ENCODE measurements around the gene CEPT1.

The CEPT1 gene

DNA sequence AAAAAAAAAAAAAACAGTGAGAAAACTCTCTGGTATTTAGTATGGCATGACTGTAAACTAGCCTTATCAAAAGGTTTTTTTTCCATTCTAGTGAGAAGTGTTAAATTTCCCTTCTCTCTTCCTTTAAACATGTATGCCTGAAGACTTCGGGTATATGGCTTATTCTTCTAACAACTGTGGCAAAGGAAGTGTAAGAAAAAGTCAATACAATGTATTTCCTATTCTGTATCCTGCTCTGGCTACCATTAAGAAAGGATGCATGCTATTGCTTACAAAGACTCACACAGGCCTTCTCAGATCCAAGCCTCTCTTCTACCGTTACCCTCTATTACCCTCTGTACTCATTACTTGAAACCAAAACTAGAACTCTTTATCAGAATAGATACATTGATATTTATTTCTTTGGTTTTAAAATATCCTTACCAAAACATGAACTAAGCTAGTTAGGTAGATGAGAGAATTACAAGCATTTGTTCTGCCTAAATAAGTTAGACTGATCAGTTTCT, 8.4 kb downstream of the CEPT1 start:
- no peak overlapping the region for H3K9ac ChIP-seq (ENCODE audit: low read length)
- H3K9me3 ChIP-seq (ENCODE audit: control insufficient read depth, insufficient read depth, low read depth, low read length), result no peaks in the 10 kb centered on the region
- peaks cover 62% of the 10 kb centered on the region for H3K36me3 ChIP-seq (ENCODE audit: control insufficient read depth, insufficient read depth, low read length)
- no peaks in the 10 kb centered on the region for H3K27me3 ChIP-seq (ENCODE audit: control insufficient read depth, insufficient read depth, low read length)
- H3K27ac ChIP-seq (ENCODE audit: low read depth, low read length), result no peak overlapping the region
- H3K4me3 ChIP-seq (ENCODE audit: low read depth, low read length), result no peak overlapping the region
- H3K4me1 ChIP-seq (ENCODE audit: control insufficient read depth, insufficient read depth, low read length), result no peaks in the 10 kb centered on the region; the same call in 1 of the 2 replicates

DNA sequence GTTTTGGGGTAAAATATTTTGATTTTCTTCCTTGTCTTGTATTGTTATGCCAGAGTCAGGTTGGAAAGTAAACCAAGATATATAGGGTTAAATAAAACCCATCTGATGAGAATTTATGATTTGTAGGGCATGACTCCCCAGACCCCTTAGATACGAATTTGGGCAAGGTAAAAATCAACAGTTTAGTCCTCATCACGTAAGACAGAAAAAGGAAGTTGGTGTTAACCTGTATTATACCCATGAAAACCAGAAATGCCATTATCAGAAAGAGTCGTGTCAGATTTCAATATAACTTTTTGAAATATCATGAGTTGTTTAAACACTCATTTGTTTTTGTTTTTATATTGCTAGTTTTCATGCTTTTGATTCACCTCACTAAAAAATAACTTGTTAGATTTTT, 11.8 kb downstream of the CEPT1 start:
- Histone ChIP-seq H3K27me3 (ENCODE audit: control insufficient read depth, insufficient read depth, low read length) (no peaks in the 10 kb centered on the region), H3K36me3 (ENCODE audit: control insufficient read depth, insufficient read depth, low read length) (peaks cover 68% of the 10 kb centered on the region), H3K4me3 (ENCODE audit: low read depth, low read length) (no peak overlapping the region), H3K27ac (ENCODE audit: low read depth, low read length) (no peak overlapping the region), H3K9me3 (ENCODE audit: control insufficient read depth, insufficient read depth, low read depth, low read length) (no peaks in the 10 kb centered on the region), H3K9ac (ENCODE audit: low read length) (no peak overlapping the region), H3K4me1 (ENCODE audit: control insufficient read depth, insufficient read depth, low read length) (no peaks in the 10 kb centered on the region)

DNA sequence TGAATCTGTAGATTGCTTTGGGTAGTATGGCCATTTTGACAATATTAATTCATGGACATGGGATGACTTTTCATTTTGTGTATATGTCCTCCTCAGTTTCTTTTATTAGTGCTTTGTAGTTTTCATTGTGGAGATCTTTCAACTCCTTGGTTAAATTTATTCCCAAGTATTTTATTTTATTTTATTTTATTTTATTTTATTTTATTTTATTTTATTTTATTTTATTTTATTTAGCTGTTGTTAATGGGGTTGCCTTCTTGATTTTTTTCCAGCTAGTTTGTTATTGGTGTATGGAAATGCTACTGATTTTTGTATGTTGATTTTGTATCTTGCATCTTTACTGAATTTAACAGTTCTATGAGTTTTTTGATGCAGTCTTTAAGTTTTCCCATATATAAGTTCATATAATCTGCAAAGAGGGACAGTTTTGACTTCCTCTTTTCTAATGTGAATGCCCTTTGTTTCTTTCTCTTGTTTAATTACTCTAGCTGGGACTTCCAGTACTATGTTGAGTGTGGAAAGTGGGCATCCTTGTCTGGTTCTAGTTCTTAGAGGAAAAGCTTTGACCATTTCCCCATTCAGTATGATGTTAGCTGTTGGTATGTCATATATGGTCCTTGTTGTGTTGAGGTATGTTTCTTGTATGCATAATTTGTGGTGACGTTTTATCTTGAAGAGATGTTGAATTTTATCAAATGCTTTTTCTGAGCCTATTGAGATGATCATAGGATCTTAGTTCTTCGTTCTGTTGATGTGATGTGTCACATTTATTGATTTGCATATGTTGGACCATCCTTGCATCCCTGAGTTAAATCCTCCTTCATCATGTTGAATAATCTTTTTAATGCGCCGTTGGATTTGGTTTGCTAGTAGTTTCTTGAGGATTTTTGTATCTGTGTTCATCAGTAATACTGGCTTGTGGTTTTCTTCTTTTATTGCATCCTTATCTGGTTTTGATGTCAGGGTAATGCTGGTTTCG, 14.3 kb downstream of the CEPT1 start:
- Histone ChIP-seq H3K4me1 (ENCODE audit: control insufficient read depth, insufficient read depth, low read length) (no peaks in the 10 kb centered on the region), H3K4me3 (ENCODE audit: low read depth, low read length) (no peak overlapping the region), H3K9ac (ENCODE audit: low read length) (no peak overlapping the region), H3K27me3 (ENCODE audit: control insufficient read depth, insufficient read depth, low read length) (no peaks in the 10 kb centered on the region), H3K27ac (ENCODE audit: low read depth, low read length) (no peak overlapping the region), H3K36me3 (ENCODE audit: control insufficient read depth, insufficient read depth, low read length) (peaks cover 50% of the 10 kb centered on the region), H3K9me3 (ENCODE audit: control insufficient read depth, insufficient read depth, low read depth, low read length) (no peaks in the 10 kb centered on the region)

DNA sequence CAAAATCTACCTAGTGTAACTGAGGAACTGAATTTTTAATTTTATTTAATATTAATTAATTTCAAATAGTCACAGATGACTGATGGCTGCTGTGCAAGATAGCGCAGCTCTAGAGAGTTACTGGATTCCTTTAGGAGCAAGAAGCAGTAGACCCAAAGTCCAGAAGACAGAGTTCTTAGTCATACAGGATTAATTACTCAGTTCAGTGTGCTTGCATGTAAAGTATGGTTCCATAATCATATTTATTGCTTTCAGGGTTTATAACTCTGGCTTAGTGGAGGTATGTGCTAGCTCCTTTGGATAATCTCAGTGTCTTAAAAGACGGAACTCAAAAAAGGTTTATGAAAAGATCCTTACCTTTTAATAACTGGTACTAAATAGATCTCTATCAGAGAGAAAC, 17.4 kb downstream of the CEPT1 start:
- no peaks in the 10 kb centered on the region for H3K27me3 ChIP-seq (ENCODE audit: control insufficient read depth, insufficient read depth, low read length)
- H3K27ac ChIP-seq (ENCODE audit: low read depth, low read length), result no peak overlapping the region
- no peak overlapping the region for H3K4me3 ChIP-seq (ENCODE audit: low read depth, low read length)
- peaks cover 37% of the 10 kb centered on the region for H3K36me3 ChIP-seq (ENCODE audit: control insufficient read depth, insufficient read depth, low read length)
- no peaks in the 10 kb centered on the region for H3K4me1 ChIP-seq (ENCODE audit: control insufficient read depth, insufficient read depth, low read length)
- H3K9me3 ChIP-seq (ENCODE audit: control insufficient read depth, insufficient read depth, low read depth, low read length), result no peaks in the 10 kb centered on the region
- H3K9ac ChIP-seq (ENCODE audit: low read length), result no peak overlapping the region

DNA sequence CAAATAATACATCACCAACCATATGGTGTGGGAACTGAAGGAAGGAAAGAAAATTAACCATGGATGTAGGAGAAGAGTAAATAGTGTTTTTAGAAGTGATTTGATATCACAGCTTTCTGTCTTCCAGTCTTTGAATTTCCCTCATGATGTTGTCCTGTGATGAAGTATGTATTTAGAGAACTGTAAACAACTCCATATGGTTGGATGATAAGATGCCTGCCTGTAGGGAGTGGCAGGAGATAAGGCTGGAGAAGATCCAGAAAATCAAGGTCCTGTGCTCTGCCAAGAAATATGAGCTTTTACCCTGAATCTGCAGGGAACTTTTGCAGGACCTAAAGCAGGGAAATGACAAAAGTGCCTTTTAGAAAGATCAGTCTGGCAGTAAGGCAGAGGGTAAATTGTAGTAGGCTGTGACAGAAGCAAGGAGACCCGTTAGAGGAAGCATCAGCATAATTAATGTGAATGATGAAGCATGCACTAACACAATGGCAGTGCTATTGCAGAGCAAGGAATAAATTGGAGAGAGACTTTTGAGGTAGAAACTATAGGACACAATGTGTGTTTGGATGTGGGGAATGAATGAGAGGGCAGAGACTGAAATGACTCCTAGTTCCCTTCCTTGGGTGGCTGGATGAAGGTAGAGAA, 21.9 kb downstream of the CEPT1 start:
- H3K4me3 ChIP-seq (ENCODE audit: low read depth, low read length), result no peak overlapping the region
- no peak overlapping the region for H3K9ac ChIP-seq (ENCODE audit: low read length)
- H3K4me1 ChIP-seq (ENCODE audit: control insufficient read depth, insufficient read depth, low read length), result no peaks in the 10 kb centered on the region
- H3K27me3 ChIP-seq (ENCODE audit: control insufficient read depth, insufficient read depth, low read length), result no peaks in the 10 kb centered on the region
- H3K27ac ChIP-seq (ENCODE audit: low read depth, low read length), result no peak overlapping the region
- H3K9me3 ChIP-seq (ENCODE audit: control insufficient read depth, insufficient read depth, low read depth, low read length), result no peaks in the 10 kb centered on the region
- peaks cover 16% of the 10 kb centered on the region for H3K36me3 ChIP-seq (ENCODE audit: control insufficient read depth, insufficient read depth, low read length)

DNA sequence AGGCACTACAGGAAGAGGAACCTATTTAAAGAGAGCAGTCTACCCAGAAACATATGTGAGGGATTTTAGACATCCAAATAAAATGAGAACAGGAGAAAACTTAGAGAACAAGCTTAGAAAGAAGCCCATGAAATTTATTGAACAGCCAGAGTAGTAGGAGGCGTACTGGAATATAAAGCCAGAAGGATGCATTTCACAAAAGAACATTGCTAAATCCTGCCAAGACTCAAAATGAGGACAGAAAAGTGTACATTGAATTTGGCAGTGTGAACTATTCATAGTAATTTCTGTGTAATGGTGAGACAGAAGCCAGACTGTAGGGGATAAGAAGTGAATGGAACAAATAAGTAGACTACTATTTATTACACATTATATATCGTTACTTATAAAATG, 22.5 kb downstream of the CEPT1 start:
- H3K4me1 ChIP-seq (ENCODE audit: control insufficient read depth, insufficient read depth, low read length), result no peaks in the 10 kb centered on the region
- H3K27me3 ChIP-seq (ENCODE audit: control insufficient read depth, insufficient read depth, low read length), result no peaks in the 10 kb centered on the region
- H3K36me3 ChIP-seq (ENCODE audit: control insufficient read depth, insufficient read depth, low read length), result peaks cover 17% of the 10 kb centered on the region
- H3K9me3 ChIP-seq (ENCODE audit: control insufficient read depth, insufficient read depth, low read depth, low read length), result no peaks in the 10 kb centered on the region
- no peak overlapping the region for H3K9ac ChIP-seq (ENCODE audit: low read length)
- H3K4me3 ChIP-seq (ENCODE audit: low read depth, low read length), result no peak overlapping the region
- no peak overlapping the region for H3K27ac ChIP-seq (ENCODE audit: low read depth, low read length)

DNA sequence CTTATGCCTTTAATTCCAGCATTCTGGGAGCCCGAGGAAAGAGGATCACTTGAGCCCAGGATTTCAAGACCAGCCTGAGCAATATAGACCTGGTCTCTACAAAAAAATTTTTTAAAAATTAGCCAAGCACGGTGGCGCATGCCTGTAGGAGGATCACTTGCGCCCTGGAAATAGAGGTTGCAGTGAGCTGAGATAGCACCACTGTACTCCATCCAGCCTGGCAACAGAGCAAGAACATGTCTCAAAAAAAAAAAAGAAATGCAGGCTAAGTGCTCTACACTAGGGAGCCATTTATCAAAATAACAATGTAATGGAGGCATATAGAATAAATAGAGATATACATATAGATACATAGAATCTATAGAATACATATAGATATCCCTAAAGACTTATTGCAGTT, 23.3 kb downstream of the CEPT1 start:
- no peak overlapping the region for H3K27ac ChIP-seq (ENCODE audit: low read depth, low read length)
- no peak overlapping the region for H3K4me3 ChIP-seq (ENCODE audit: low read depth, low read length)
- H3K9ac ChIP-seq (ENCODE audit: low read length), result no peak overlapping the region
- no peaks in the 10 kb centered on the region for H3K4me1 ChIP-seq (ENCODE audit: control insufficient read depth, insufficient read depth, low read length)
- H3K9me3 ChIP-seq (ENCODE audit: control insufficient read depth, insufficient read depth, low read depth, low read length), result no peaks in the 10 kb centered on the region
- H3K27me3 ChIP-seq (ENCODE audit: control insufficient read depth, insufficient read depth, low read length), result no peaks in the 10 kb centered on the region
- peaks cover 26% of the 10 kb centered on the region for H3K36me3 ChIP-seq (ENCODE audit: control insufficient read depth, insufficient read depth, low read length)

DNA sequence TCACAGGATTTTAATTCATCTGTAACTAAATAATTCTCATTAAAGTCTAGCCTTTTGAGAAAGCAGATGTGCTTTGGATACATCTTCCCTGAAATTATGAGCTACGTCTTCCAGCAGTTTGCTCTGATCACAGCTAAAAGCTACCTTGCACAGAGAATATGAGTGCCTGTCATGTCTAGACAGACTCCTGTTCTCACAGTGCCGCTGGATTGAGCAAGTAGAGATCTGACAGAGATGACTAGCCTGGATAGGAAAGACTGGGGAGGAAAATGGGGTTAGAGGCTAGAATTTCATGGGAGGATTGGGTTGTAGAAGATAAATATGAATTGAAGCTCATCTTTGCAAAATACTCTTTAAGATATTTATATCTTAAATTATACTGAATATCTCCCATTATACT, 24.1 kb downstream of the CEPT1 start:
- Histone ChIP-seq H3K9ac (ENCODE audit: low read length) (no peak overlapping the region), H3K9me3 (ENCODE audit: control insufficient read depth, insufficient read depth, low read depth, low read length) (no peaks in the 10 kb centered on the region), H3K27me3 (ENCODE audit: control insufficient read depth, insufficient read depth, low read length) (no peaks in the 10 kb centered on the region), H3K4me1 (ENCODE audit: control insufficient read depth, insufficient read depth, low read length) (no peaks in the 10 kb centered on the region), H3K4me3 (ENCODE audit: low read depth, low read length) (no peak overlapping the region), H3K27ac (ENCODE audit: low read depth, low read length) (no peak overlapping the region), H3K36me3 (ENCODE audit: control insufficient read depth, insufficient read depth, low read length) (peaks cover 31% of the 10 kb centered on the region)

DNA sequence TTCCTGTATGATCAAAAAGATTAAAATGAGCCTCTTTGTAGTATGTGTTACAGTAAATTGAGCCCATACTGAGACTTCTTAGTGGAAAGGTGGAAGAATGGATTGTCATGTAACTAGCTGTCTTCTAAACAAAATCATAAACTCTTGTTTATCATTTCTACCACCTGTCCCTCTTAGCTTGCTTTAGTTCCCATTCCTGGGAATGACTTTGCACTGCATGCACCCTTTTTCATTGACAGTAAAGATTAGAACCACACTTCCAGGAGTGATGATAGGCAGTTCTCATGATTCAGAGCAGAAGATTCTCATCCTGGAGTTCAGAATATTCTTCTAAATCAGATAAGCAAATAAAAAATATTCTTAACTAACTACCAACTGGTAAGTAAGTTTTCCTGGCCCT, 32.4 kb downstream of the CEPT1 start:
- H3K9ac ChIP-seq (ENCODE audit: low read length), result no peak overlapping the region
- no peak overlapping the region for H3K4me3 ChIP-seq (ENCODE audit: low read depth, low read length)
- H3K27me3 ChIP-seq (ENCODE audit: control insufficient read depth, insufficient read depth, low read length), result no peaks in the 10 kb centered on the region
- no peaks in the 10 kb centered on the region for H3K4me1 ChIP-seq (ENCODE audit: control insufficient read depth, insufficient read depth, low read length)
- peaks cover 35% of the 10 kb centered on the region for H3K36me3 ChIP-seq (ENCODE audit: control insufficient read depth, insufficient read depth, low read length)
- no peak overlapping the region for H3K27ac ChIP-seq (ENCODE audit: low read depth, low read length)
- no peaks in the 10 kb centered on the region for H3K9me3 ChIP-seq (ENCODE audit: control insufficient read depth, insufficient read depth, low read depth, low read length)

DNA sequence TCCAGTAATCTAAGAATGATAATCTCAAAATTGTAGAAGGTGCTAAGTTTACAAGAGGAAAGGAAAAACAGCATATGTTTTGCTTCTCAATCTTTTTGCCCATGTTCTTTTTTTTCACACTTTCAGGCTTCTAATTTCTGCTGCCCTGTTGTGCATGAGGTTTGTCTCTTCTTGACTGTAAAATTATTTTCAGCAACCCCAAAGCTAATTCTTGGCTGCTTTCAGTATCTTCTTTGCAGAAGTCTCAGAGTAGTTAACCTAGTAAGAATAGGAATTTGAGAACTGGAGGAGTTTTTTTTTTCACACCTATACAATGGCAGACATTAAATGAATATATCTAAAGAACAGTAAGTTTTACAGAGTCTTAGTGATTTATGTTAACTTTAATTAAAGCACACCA, 34.0 kb downstream of the CEPT1 start:
- no peaks in the 10 kb centered on the region for H3K9me3 ChIP-seq (ENCODE audit: control insufficient read depth, insufficient read depth, low read depth, low read length)
- H3K27ac ChIP-seq (ENCODE audit: low read depth, low read length), result no peak overlapping the region
- H3K9ac ChIP-seq (ENCODE audit: low read length), result no peak overlapping the region
- H3K4me1 ChIP-seq (ENCODE audit: control insufficient read depth, insufficient read depth, low read length), result no peaks in the 10 kb centered on the region
- H3K4me3 ChIP-seq (ENCODE audit: low read depth, low read length), result no peak overlapping the region
- peaks cover 20% of the 10 kb centered on the region for H3K36me3 ChIP-seq (ENCODE audit: control insufficient read depth, insufficient read depth, low read length)
- H3K27me3 ChIP-seq (ENCODE audit: control insufficient read depth, insufficient read depth, low read length), result no peaks in the 10 kb centered on the region

DNA sequence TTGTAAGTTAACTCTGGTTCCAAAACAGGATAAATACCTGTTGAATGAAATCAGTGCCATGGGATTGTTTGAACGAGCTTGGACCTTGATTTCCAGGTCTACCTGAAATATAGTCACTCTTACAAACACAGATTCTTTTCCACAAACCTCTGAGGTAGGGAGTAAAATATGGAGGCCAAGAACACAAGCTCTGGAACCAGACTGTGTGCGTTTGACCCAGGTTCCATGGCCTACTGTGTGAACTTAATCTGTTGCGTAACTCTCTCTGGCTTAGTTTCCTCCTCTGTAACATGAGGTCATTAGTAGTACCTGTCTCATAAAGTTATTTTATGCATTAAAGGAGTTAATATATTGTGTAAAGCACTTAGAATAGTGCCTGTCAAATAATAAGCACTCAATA, 35.3 kb downstream of the CEPT1 start:
- Histone ChIP-seq H3K27ac (ENCODE audit: low read depth, low read length) (no peak overlapping the region), H3K9me3 (ENCODE audit: control insufficient read depth, insufficient read depth, low read depth, low read length) (no peaks in the 10 kb centered on the region), H3K36me3 (ENCODE audit: control insufficient read depth, insufficient read depth, low read length) (peaks cover 20% of the 10 kb centered on the region), H3K9ac (ENCODE audit: low read length) (no peak overlapping the region), H3K4me3 (ENCODE audit: low read depth, low read length) (no peak overlapping the region), H3K4me1 (ENCODE audit: control insufficient read depth, insufficient read depth, low read length) (no peaks in the 10 kb centered on the region), H3K27me3 (ENCODE audit: control insufficient read depth, insufficient read depth, low read length) (no peaks in the 10 kb centered on the region)

Measured in HUES6 (cell line).